ENCODE results near the gene SIRT3. TPM values are rescaled to one million over a fixed set of nuclear protein-coding genes. Genes with fewer than 3 reads are reported as not detected.
"Not testable (repeated sequence)": the region's sequence is repeated elsewhere in the genome, so short reads cannot be mapped to it uniquely, and the experiment has no call there.

Gene SIRT3
- total RNA-seq, 2 donors from 2014 or later: 36.5 to 39.0 TPM

- H3K4me3 Mint-ChIP-seq: no peak overlapping the region
- H3K9me3 Mint-ChIP-seq: no peaks in the 10 kb centered on the region
- H3K27me3 Mint-ChIP-seq (ENCODE audit: low read depth): no peaks in the 10 kb centered on the region
- ATAC-seq (replicated peaks in 1 of 2) (peak; percentile 73 to 75), DNase-seq (no peak)
- H3K4me1 Mint-ChIP-seq (ENCODE audit: low read depth): peaks cover 22% of the 10 kb centered on the region
- H3K27ac Mint-ChIP-seq: no peak overlapping the region
- no peaks in the 10 kb centered on the region for H3K36me3 Mint-ChIP-seq (ENCODE audit: insufficient read depth in 2 of 2)
Measured at GRCh38 chr11:225734-226453, 10.2 kb downstream of the SIRT3 start.

GRCh38 chr11:224424-224823, 11.7 kb downstream of the SIRT3 start:
- no peak overlapping the region for H3K27ac Mint-ChIP-seq
- H3K4me1 Mint-ChIP-seq (ENCODE audit: low read depth): peaks cover 22% of the 10 kb centered on the region
- H3K4me3 Mint-ChIP-seq: no peak overlapping the region
- H3K27me3 Mint-ChIP-seq (ENCODE audit: low read depth): no peaks in the 10 kb centered on the region
- ATAC-seq (replicated peaks in 1 of 2) (no peak), DNase-seq (no peak)
- no peaks in the 10 kb centered on the region for H3K9me3 Mint-ChIP-seq
- H3K36me3 Mint-ChIP-seq (ENCODE audit: insufficient read depth in 2 of 2): peaks cover 0 to 2% of the 10 kb centered on the region in 2 donors

- Mint-ChIP-seq H3K9me3 (no peaks in the 10 kb centered on the region), H3K4me3 (no peak overlapping the region), H3K36me3 (ENCODE audit: insufficient read depth in 2 of 2) (peaks cover 0 to 5% of the 10 kb centered on the region in 2 donors), H3K27me3 (ENCODE audit: low read depth) (no peaks in the 10 kb centered on the region), H3K4me1 (ENCODE audit: low read depth) (peaks cover 23% of the 10 kb centered on the region), H3K27ac (no peak overlapping the region)
- no peak for DNase-seq
- no peak for ATAC-seq (replicated peaks in 1 of 2)
Measured at GRCh38 chr11:223884-224283, 12.3 kb downstream of the SIRT3 start.

GRCh38 chr11:223026-223789, 12.9 kb downstream of the SIRT3 start:
- no peaks in the 10 kb centered on the region for H3K9me3 Mint-ChIP-seq
- H3K27me3 Mint-ChIP-seq (ENCODE audit: low read depth): no peaks in the 10 kb centered on the region
- no peak overlapping the region for H3K27ac Mint-ChIP-seq
- H3K4me3 Mint-ChIP-seq: no peak overlapping the region
- DNase-seq (no peak), ATAC-seq (replicated peaks in 1 of 2) (peak in 1 of 2 donors; percentile 29)
- H3K4me1 Mint-ChIP-seq (ENCODE audit: low read depth): peaks cover 23% of the 10 kb centered on the region
- peaks cover 0 to 5% of the 10 kb centered on the region in 2 donors for H3K36me3 Mint-ChIP-seq (ENCODE audit: insufficient read depth in 2 of 2)

GRCh38 chr11:221998-222789, 13.9 kb downstream of the SIRT3 start:
- ATAC-seq (replicated peaks in 1 of 2) (no peak), DNase-seq (no peak)

GRCh38 chr11:221539-221938, 14.6 kb downstream of the SIRT3 start:
- Mint-ChIP-seq H3K4me1 (ENCODE audit: low read depth) (peaks cover 35% of the 10 kb centered on the region), H3K27me3 (ENCODE audit: low read depth) (no peaks in the 10 kb centered on the region), H3K36me3 (ENCODE audit: insufficient read depth in 2 of 2) (peaks cover 0 to 5% of the 10 kb centered on the region in 2 donors), H3K4me3 (no peak overlapping the region), H3K27ac (no peak overlapping the region), H3K9me3 (no peaks in the 10 kb centered on the region)
- ATAC-seq (replicated peaks in 1 of 2) (no peak), DNase-seq (no peak)

More at GRCh38 chr11:221998-222789, 13.9 kb downstream of the SIRT3 start:
- H3K4me1 Mint-ChIP-seq (ENCODE audit: low read depth): peaks cover 32% of the 10 kb centered on the region
- H3K27ac Mint-ChIP-seq: no peak overlapping the region
- no peak overlapping the region for H3K4me3 Mint-ChIP-seq
- H3K36me3 Mint-ChIP-seq (ENCODE audit: insufficient read depth in 2 of 2): peaks cover 0 to 5% of the 10 kb centered on the region in 2 donors
- H3K9me3 Mint-ChIP-seq: no peaks in the 10 kb centered on the region
- H3K27me3 Mint-ChIP-seq (ENCODE audit: low read depth): no peaks in the 10 kb centered on the region

- not testable (repeated sequence) for H3K4me3 Mint-ChIP-seq; H3K27ac Mint-ChIP-seq; H3K9me3 Mint-ChIP-seq; DNase-seq; ATAC-seq (replicated peaks in 1 of 2); H3K36me3 Mint-ChIP-seq (ENCODE audit: insufficient read depth in 2 of 2); H3K27me3 Mint-ChIP-seq (ENCODE audit: low read depth)
- peaks cover 30% of the 10 kb centered on the region for H3K4me1 Mint-ChIP-seq (ENCODE audit: low read depth)
Measured at GRCh38 chr11:220641-221215, 15.4 kb downstream of the SIRT3 start.

GRCh38 chr11:218815-219593, 17.1 kb downstream of the SIRT3 start:
- Mint-ChIP-seq H3K27ac (peak overlapping the region; percentile 16), H3K9me3 (no peaks in the 10 kb centered on the region), H3K36me3 (ENCODE audit: insufficient read depth in 2 of 2) (peaks cover 0 to 8% of the 10 kb centered on the region in 2 donors), H3K27me3 (ENCODE audit: low read depth) (no peaks in the 10 kb centered on the region), H3K4me1 (ENCODE audit: low read depth) (peaks cover 25% of the 10 kb centered on the region), H3K4me3 (no peak overlapping the region)
- ATAC-seq (replicated peaks in 1 of 2) (no peak), DNase-seq (no peak)

- no peaks in the 10 kb centered on the region for H3K27me3 Mint-ChIP-seq (ENCODE audit: low read depth)
- DNase-seq (no peak), ATAC-seq (replicated peaks in 1 of 2) (no peak)
- H3K4me3 Mint-ChIP-seq: no peak overlapping the region
- H3K27ac Mint-ChIP-seq: peak overlapping the region; percentile 77
- peaks cover 3 to 13% of the 10 kb centered on the region in 2 donors for H3K36me3 Mint-ChIP-seq (ENCODE audit: insufficient read depth in 2 of 2)
- H3K9me3 Mint-ChIP-seq: no peaks in the 10 kb centered on the region
- peaks cover 25% of the 10 kb centered on the region for H3K4me1 Mint-ChIP-seq (ENCODE audit: low read depth)
Measured at GRCh38 chr11:217704-218103, 18.4 kb downstream of the SIRT3 start.

- ATAC-seq (replicated peaks in 1 of 2) (no peak), DNase-seq (no peak)
- H3K4me1 Mint-ChIP-seq (ENCODE audit: low read depth): peaks cover 27% of the 10 kb centered on the region
- no peak overlapping the region for H3K4me3 Mint-ChIP-seq
- no peaks in the 10 kb centered on the region for H3K9me3 Mint-ChIP-seq
- no peaks in the 10 kb centered on the region for H3K27me3 Mint-ChIP-seq (ENCODE audit: low read depth)
- H3K27ac Mint-ChIP-seq: no peak overlapping the region
- peaks cover 3 to 13% of the 10 kb centered on the region in 2 donors for H3K36me3 Mint-ChIP-seq (ENCODE audit: insufficient read depth in 2 of 2)
Measured at GRCh38 chr11:216081-216974, 19.8 kb downstream of the SIRT3 start.

GRCh38 chr11:215581-216037, 20.5 kb downstream of the SIRT3 start:
- ATAC-seq (replicated peaks in 1 of 2) (no peak), DNase-seq (no peak)
- Mint-ChIP-seq H3K9me3 (no peaks in the 10 kb centered on the region), H3K4me1 (ENCODE audit: low read depth) (peaks cover 31% of the 10 kb centered on the region), H3K27ac (peak overlapping the region; percentile 11), H3K36me3 (ENCODE audit: insufficient read depth in 2 of 2) (peaks cover 4 to 13% of the 10 kb centered on the region in 2 donors), H3K4me3 (no peak overlapping the region), H3K27me3 (ENCODE audit: low read depth) (no peaks in the 10 kb centered on the region)
